Activated B cell treated with CpG ODN at 0.5 μM for 24 hours (primary cell): Measurements from ENCODE around the gene WDR7. TPM values are rescaled to one million over a fixed set of nuclear protein-coding genes. Genes with fewer than 3 reads are reported as not detected.

Experiments
- ATAC-seq: fragments of 200-7000 bp; cut with Tn5 transposase; one replicate; pipeline ENCODE4 v1.10.0; 2021; ENCODE audit warnings: low read depth, mild to moderate bottlenecking, moderate library complexity
- CTCF ChIA-PET: fragments of 350-600 bp; sonication (Branson Sonifier 250); formaldehyde crosslinking; loops from one replicate; lab custom pipeline; 2021; ENCODE audit warnings: antibody characterized with exemption; lab: Charles Lee
- POLR2A ChIA-PET: fragments of 350-600 bp; sonication (Branson Sonifier 250); formaldehyde crosslinking; loops from one replicate; lab custom pipeline; 2021; ENCODE audit warnings: antibody characterized with exemption; lab: Charles Lee
- DNase-seq: peaks from one replicate; pipeline ENCODE4 v3.0.0; 2022
- H3K27ac Mint-ChIP-seq: one replicate; pipeline ENCODE4 v1.8.0; 2020; ENCODE audit warnings: mixed read lengths
- H3K27me3 Mint-ChIP-seq: one replicate; pipeline ENCODE4 v1.8.0; 2021; ENCODE audit warnings: mixed read lengths
- H3K36me3 Mint-ChIP-seq: one replicate; pipeline ENCODE4 v1.8.0; 2021; ENCODE audit warnings: low read depth, mixed read lengths
- H3K4me1 Mint-ChIP-seq: one replicate; pipeline ENCODE4 v1.8.0; 2021; ENCODE audit warnings: mixed read lengths
- H3K4me3 Mint-ChIP-seq: one replicate; pipeline ENCODE4 v1.8.0; 2020; ENCODE audit warnings: mild to moderate bottlenecking, mixed read lengths
- H3K9me3 Mint-ChIP-seq: one replicate; pipeline ENCODE4 v1.8.0; 2020; ENCODE audit warnings: mixed read lengths
- CTCF ChIP-seq: fragments of 200-600 bp; IDR thresholded peaks from one replicate; pipeline ENCODE4 v1.8.0; 2022; ENCODE audit warnings: antibody characterized with exemption, mild to moderate bottlenecking
- intact Hi-C: fragments of 100-400 bp; cut with micrococcal nuclease; formaldehyde crosslinking; loops from one replicate; pipeline ENCODE4 v1.15.1; 2024
- total RNA-seq: library from RNA; stranded (reverse); gene quantifications from 2 replicates; pipeline ENCODE4 v1.2.3, GENCODE V29; 2022

WDR7 gene
- total RNA-seq, 1 donor from 2014 or later, result 33.4 TPM

- Mint-ChIP-seq H3K27me3 (no peaks in the 10 kb centered on the region), H3K9me3 (no peaks in the 10 kb centered on the region), H3K4me1 (no peaks in the 10 kb centered on the region), H3K4me3 (no peak overlapping the region), H3K27ac (no peak overlapping the region), H3K36me3 (peaks cover 48% of the 10 kb centered on the region)
- intact Hi-C loops, result no loop called here
- ChIA-PET CTCF (no interaction called here), POLR2A (no interaction called here)
- DNase-seq (no peak), ATAC-seq (no peak)
- no peak for TF ChIP-seq CTCF
Observed at GRCh38 chr18:56929886-56930285, 278.7 kb downstream of the WDR7 start.

DNA sequence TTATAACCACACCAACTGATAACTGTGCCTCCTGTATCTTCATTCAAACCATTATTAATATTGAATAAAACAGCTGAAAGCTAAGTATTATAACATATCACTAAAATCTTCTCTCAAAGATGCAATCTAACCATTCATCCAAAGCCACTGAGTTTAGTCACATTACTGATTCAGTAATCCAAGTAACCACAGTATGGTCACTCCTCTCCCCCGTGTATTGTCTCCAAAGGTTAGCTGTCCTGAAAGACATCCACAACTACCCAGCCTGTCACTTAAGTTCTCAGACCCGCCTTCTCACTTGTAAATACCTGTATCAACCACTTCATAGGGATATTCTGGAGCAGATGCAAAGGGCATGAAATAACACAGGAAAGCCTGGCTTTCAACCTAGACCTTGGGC is 282.3 kb downstream of the WDR7 start:
- DNase-seq (no peak), ATAC-seq (no peak)
- no peak for TF ChIP-seq CTCF
- Mint-ChIP-seq H3K27me3 (no peaks in the 10 kb centered on the region), H3K4me1 (no peaks in the 10 kb centered on the region), H3K9me3 (no peaks in the 10 kb centered on the region), H3K4me3 (no peak overlapping the region), H3K36me3 (peaks cover 49% of the 10 kb centered on the region), H3K27ac (no peak overlapping the region)
- intact Hi-C loops, result no loop called here
- ChIA-PET POLR2A (no interaction called here), CTCF (no interaction called here)

DNA sequence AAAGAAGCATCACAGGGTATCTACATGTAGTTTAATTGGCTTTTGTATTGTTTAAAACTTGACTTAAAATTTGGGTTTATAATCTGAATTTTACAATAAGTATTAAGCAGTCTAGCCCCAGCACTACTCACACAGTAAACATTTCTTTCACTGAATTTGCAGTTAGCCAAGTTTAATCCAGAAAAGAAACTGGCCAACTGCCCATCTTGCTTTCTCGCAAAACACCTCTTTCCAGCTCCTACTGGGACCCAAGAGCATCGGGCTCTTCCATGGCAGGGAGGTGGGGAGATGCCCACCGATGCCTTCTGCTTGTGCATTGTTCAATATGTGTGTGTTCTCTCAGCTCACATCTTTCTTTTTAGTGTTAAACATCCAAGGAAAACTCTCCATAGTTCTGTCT is 283.0 kb downstream of the WDR7 start:
- Mint-ChIP-seq H3K27me3 (no peaks in the 10 kb centered on the region), H3K4me3 (no peak overlapping the region), H3K36me3 (peaks cover 49% of the 10 kb centered on the region), H3K4me1 (no peaks in the 10 kb centered on the region), H3K9me3 (no peaks in the 10 kb centered on the region), H3K27ac (no peak overlapping the region)
- DNase-seq (no peak), ATAC-seq (no peak)
- ChIA-PET CTCF (no interaction called here), POLR2A (no interaction called here)
- TF ChIP-seq CTCF, result no peak
- intact Hi-C loops, result no loop called here

DNA sequence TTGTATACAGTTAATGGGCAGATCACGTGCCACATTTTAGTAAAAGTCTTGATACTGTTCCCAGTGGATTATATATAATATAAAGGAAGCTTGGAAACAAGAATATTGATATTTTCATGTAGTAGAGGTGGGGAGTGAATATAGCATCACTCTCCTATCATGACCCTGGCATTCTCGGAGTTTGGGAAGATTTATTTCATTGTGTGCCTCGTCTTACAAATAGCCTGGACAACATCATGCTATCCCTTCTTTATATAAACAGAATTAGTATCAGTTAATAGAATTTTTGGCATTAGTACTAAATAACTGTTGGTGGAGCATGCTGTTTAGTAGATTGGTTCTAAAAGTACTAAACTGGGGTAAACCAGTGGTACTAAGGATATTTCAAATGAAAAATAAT is 283.7 kb downstream of the WDR7 start:
- no peaks in the 10 kb centered on the region for H3K27me3 Mint-ChIP-seq
- DNase-seq, result no peak
- intact Hi-C loops, result no loop called here
- ChIA-PET POLR2A (no interaction called here), CTCF (no interaction called here)
- peaks cover 45% of the 10 kb centered on the region for H3K36me3 Mint-ChIP-seq
- H3K27ac Mint-ChIP-seq, result no peak overlapping the region
- H3K4me3 Mint-ChIP-seq, result no peak overlapping the region
- H3K4me1 Mint-ChIP-seq, result no peaks in the 10 kb centered on the region
- TF ChIP-seq CTCF, result no peak
- H3K9me3 Mint-ChIP-seq, result no peaks in the 10 kb centered on the region
- no peak for ATAC-seq

GRCh38 chr18:56935434-56936040 is 284.4 kb downstream of the WDR7 start:
- DNase-seq, result no peak
- no peak overlapping the region for H3K4me3 Mint-ChIP-seq
- H3K36me3 Mint-ChIP-seq, result peaks cover 40% of the 10 kb centered on the region
- CTCF ChIA-PET, result no interaction called here
- no peak overlapping the region for H3K27ac Mint-ChIP-seq
- ATAC-seq, result no peak
- no peaks in the 10 kb centered on the region for H3K9me3 Mint-ChIP-seq
- no peaks in the 10 kb centered on the region for H3K4me1 Mint-ChIP-seq
- POLR2A ChIA-PET, result no interaction called here
- no peaks in the 10 kb centered on the region for H3K27me3 Mint-ChIP-seq
- intact Hi-C loops, result no loop called here
- no peak for TF ChIP-seq CTCF
